ENCODE measurements around the gene CRLF1.

Gene CRLF1

GRCh38 chr19:18588611-18589379, 17.8 kb downstream of the CRLF1 start, which contains the start of gene REX1BD:
Gene REX1BD (plus strand): TSS chr19:18588798. CDS start chr19:18588802, 4 bp downstream.
- no peaks in the 10 kb centered on the region for H3K27me3 Mint-ChIP-seq
- H3K4me1 Mint-ChIP-seq (ENCODE audit: low read depth) = peaks cover 62% of the 10 kb centered on the region
- H3K9me3 Mint-ChIP-seq = no peaks in the 10 kb centered on the region
- H3K36me3 Mint-ChIP-seq (ENCODE audit: low read depth) = peaks cover 44% of the 10 kb centered on the region
- intact Hi-C loops (cut with micrococcal nuclease) = loop anchor here (2.0 to 5.0 kb wide), 4 partner anchors 16 to 259 kb away; partner anchors contain the start of gene ELL
- H3K27ac Mint-ChIP-seq = peak within 1 kb of the TSS; percentile 91
- H3K4me3 Mint-ChIP-seq = peak within 1 kb of the TSS; percentile 88

- Mint-ChIP-seq H3K27me3 (no peaks in the 10 kb centered on the region), H3K27ac (peak overlapping the region; percentile 91), H3K4me1 (ENCODE audit: low read depth) (peaks cover 55% of the 10 kb centered on the region), H3K4me3 (peak overlapping the region; percentile 88), H3K36me3 (ENCODE audit: low read depth) (peaks cover 41% of the 10 kb centered on the region), H3K9me3 (no peaks in the 10 kb centered on the region)
- intact Hi-C loops (cut with micrococcal nuclease) = loop anchor here (2.0 to 5.0 kb wide), 4 partner anchors 15 to 259 kb away; partner anchors contain the start of gene ELL
Observed at GRCh38 chr19:18587962-18588610, 18.5 kb downstream of the CRLF1 start.

DNA sequence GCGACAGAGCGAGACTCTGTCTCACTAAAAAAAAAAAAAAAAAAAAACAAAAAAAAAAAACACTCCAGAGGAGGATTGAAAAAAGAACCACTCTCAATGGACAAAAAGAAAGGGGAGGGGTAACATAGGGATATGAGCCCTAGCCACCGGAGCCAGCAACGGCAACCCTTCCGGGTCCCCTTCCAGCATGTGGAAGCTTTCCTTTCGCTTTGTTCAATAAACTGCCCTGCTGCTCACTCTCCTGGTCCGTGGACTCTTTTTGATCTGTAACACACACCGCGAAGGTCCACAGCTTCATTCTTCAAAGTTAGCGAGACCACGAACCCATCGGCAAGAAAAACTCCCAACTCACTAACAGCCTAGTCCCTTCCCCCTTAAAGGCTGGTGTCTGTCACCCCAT, 19.0 kb downstream of the CRLF1 start:
- H3K27ac Mint-ChIP-seq = peak overlapping the region; percentile 91
- intact Hi-C loops (cut with micrococcal nuclease) = loop anchor here (5.0 kb wide), 3 partner anchors 65 to 260 kb away; partner anchors contain the start of gene ELL
- peaks cover 36% of the 10 kb centered on the region for H3K36me3 Mint-ChIP-seq (ENCODE audit: low read depth)
- peak overlapping the region; percentile 88 for H3K4me3 Mint-ChIP-seq
- H3K4me1 Mint-ChIP-seq (ENCODE audit: low read depth) = peaks cover 51% of the 10 kb centered on the region
- H3K27me3 Mint-ChIP-seq = no peaks in the 10 kb centered on the region
- no peaks in the 10 kb centered on the region for H3K9me3 Mint-ChIP-seq

GRCh38 chr19:18586306-18586705, 20.3 kb downstream of the CRLF1 start:
- Mint-ChIP-seq H3K36me3 (ENCODE audit: low read depth) (peaks cover 23% of the 10 kb centered on the region), H3K9me3 (no peaks in the 10 kb centered on the region), H3K27ac (peak overlapping the region; percentile 85), H3K4me1 (ENCODE audit: low read depth) (peaks cover 51% of the 10 kb centered on the region), H3K4me3 (no peak overlapping the region), H3K27me3 (no peaks in the 10 kb centered on the region)
- intact Hi-C loops (cut with micrococcal nuclease) = loop anchor here (5.0 kb wide), 3 partner anchors 64 to 261 kb away; partner anchors contain the start of gene ELL

DNA sequence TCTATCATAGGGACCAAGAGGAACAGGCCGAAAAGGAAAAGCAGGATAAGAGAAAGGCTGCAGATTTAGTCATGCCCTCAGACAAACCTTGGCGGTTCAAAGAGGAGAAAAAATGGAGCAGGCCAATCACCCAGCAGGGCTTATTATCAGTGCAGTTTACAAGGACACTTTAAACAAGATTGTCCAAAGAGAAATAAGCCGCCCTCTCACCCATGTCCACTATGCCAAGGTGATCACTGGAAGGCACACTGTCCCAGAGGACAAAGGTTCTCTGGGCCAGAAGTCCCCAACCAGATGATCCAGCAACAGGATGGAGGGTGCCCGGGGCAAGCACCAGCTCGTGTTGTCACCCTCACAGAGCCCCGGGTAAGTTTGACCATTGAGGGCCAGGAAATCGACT, 26.3 kb downstream of the CRLF1 start:
- Mint-ChIP-seq H3K27me3 (no peaks in the 10 kb centered on the region), H3K9me3 (no peaks in the 10 kb centered on the region), H3K36me3 (ENCODE audit: low read depth) (peaks cover 26% of the 10 kb centered on the region), H3K27ac (no peak overlapping the region), H3K4me3 (no peak overlapping the region), H3K4me1 (ENCODE audit: low read depth) (peaks cover 4% of the 10 kb centered on the region)
- intact Hi-C loops (cut with micrococcal nuclease) = no loop called here

DNA sequence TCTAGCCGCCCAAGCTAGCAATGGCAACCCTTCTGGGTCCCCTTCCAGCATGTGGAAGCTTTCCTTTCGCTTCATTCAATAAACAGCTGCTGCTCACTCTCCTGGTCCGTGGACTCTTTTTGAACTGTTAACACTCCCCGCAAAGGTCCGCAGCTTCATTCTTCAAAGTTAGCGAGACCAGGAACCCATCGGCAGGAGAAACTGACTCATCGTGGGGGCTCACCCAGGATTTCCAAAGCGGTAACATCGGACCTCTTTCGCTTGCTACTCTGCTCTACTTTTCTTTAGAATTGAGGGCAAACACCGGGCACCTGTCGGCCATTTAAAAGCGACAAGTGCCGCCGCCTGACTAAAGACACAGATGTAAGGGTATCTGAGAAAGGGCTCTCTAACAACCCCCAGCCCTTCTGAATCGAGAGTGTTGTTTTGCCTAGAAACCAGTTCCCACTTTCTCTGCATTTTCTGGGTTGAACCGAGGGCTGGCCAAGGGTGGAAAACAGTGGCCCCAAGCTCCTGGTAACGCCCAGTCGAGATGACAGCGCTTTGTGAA, 29.2 kb downstream of the CRLF1 start:
- peaks cover 55% of the 10 kb centered on the region for H3K36me3 Mint-ChIP-seq (ENCODE audit: low read depth)
- no peaks in the 10 kb centered on the region for H3K27me3 Mint-ChIP-seq
- no peak overlapping the region for H3K4me3 Mint-ChIP-seq
- intact Hi-C loops (cut with micrococcal nuclease) = no loop called here
- peaks cover 16% of the 10 kb centered on the region for H3K4me1 Mint-ChIP-seq (ENCODE audit: low read depth)
- no peak overlapping the region for H3K27ac Mint-ChIP-seq
- H3K9me3 Mint-ChIP-seq = no peaks in the 10 kb centered on the region

GRCh38 chr19:18576383-18576782, 30.2 kb downstream of the CRLF1 start:
- Mint-ChIP-seq H3K36me3 (ENCODE audit: low read depth) (peaks cover 65% of the 10 kb centered on the region), H3K4me1 (ENCODE audit: low read depth) (peaks cover 22% of the 10 kb centered on the region), H3K27ac (no peak overlapping the region), H3K27me3 (no peaks in the 10 kb centered on the region), H3K9me3 (no peaks in the 10 kb centered on the region), H3K4me3 (no peak overlapping the region)
- intact Hi-C loops (cut with micrococcal nuclease) = no loop called here

DNA sequence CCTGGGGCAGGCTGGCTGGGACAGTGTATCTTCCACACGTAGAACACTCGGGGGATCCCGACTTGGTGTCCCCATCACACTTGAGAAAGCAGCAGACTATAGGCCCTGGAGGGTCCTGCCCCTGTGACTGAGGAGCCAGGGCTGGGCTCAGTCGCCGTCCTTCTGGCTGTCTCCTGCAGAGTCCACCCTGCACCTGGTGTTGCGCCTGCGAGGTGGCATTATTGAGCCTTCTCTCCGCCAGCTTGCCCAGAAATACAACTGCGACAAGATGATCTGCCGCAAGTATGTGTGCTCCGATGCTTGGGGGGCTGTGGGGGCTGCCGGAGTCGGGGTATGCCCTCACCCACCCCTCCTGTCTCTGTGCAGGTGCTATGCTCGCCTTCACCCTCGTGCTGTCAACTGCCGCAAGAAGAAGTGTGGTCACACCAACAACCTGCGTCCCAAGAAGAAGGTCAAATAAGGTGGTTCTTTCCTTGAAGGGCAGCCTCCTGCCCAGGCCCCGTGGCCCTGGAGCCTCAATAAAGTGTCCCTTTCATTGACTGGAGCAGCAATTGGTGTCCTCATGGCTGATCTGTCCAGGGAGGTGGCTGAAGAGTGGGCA, 31.8 kb downstream of the CRLF1 start:
- Mint-ChIP-seq H3K4me3 (no peak overlapping the region), H3K4me1 (ENCODE audit: low read depth) (peaks cover 25% of the 10 kb centered on the region), H3K27me3 (no peaks in the 10 kb centered on the region), H3K9me3 (no peaks in the 10 kb centered on the region), H3K36me3 (ENCODE audit: low read depth) (peaks cover 71% of the 10 kb centered on the region), H3K27ac (no peak overlapping the region)
- intact Hi-C loops (cut with micrococcal nuclease) = loop anchor here (5.0 kb wide), 1 partner anchor 97 kb away; no protein-coding TSS in a partner anchor

- intact Hi-C loops (cut with micrococcal nuclease) = loop anchor here (1.0 to 5.0 kb wide), 4 partner anchors 17 to 94 kb away; partner anchors contain the start of genes ELL, FKBP8 and REX1BD
Observed at GRCh38 chr19:18571564-18572344, 34.8 kb downstream of the CRLF1 start, which contains the start of gene UBA52. Gene UBA52 (plus strand): TSS chr19:18571857. CDS start chr19:18573301, 1,444 bp downstream.

DNA sequence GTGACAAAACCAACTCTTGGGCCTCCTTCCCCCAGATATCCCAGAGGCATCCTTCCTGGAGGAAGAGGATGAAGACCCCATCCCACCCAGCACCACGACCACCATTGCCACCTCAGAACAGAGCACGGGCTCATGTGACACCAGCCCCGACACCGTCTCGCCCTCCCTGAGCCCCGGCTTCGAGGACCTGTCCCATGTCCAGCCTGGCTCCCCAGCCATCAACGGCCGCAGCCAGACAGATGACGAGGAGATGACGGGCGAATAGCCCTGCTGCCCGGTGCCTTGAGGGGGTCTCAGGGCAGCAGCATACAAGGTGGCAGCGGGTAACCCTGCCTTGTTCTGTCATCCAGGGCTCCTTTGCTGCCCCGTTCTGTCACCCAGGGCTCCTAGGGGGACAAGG, 38.2 kb downstream of the CRLF1 start:
- peaks cover 19% of the 10 kb centered on the region for H3K4me1 Mint-ChIP-seq (ENCODE audit: low read depth)
- H3K27me3 Mint-ChIP-seq = no peaks in the 10 kb centered on the region
- no peak overlapping the region for H3K27ac Mint-ChIP-seq
- H3K4me3 Mint-ChIP-seq = no peak overlapping the region
- intact Hi-C loops (cut with micrococcal nuclease) = no loop called here
- no peaks in the 10 kb centered on the region for H3K9me3 Mint-ChIP-seq
- H3K36me3 Mint-ChIP-seq (ENCODE audit: low read depth) = peaks cover 90% of the 10 kb centered on the region

More at GRCh38 chr19:18571564-18572344, 34.8 kb downstream of the CRLF1 start, which contains the start of gene UBA52:
- Mint-ChIP-seq H3K9me3 (no peaks in the 10 kb centered on the region), H3K36me3 (ENCODE audit: low read depth) (peaks cover 90% of the 10 kb centered on the region), H3K4me3 (peak within 1 kb of the TSS; percentile 78), H3K27me3 (no peaks in the 10 kb centered on the region), H3K27ac (peak within 1 kb of the TSS; percentile 95), H3K4me1 (ENCODE audit: low read depth) (peaks cover 25% of the 10 kb centered on the region)

DNA sequence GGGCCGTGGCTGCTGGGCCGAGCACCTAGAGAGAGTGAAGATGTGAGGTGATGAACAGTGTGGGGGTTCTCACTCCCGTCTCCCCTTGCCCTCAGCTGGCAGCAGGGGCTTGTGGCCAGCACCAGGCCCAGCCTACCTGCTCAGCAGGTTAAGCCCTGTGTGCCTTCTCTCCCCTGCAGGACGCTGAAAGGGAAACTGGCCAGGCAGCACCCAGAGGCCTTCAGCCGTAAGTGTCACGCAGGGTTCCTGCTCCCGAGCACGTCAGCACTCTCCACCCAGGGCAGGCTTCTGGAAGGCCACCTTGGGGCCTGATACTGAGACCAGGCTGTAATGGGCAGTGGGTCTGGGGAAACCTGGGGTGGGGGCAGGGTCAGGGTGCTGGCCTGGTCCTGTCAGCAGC, 39.6 kb downstream of the CRLF1 start:
- Mint-ChIP-seq H3K4me1 (ENCODE audit: low read depth) (peaks cover 7% of the 10 kb centered on the region), H3K27me3 (no peaks in the 10 kb centered on the region), H3K9me3 (no peaks in the 10 kb centered on the region), H3K4me3 (no peak overlapping the region), H3K36me3 (ENCODE audit: low read depth) (peaks cover 90% of the 10 kb centered on the region), H3K27ac (no peak overlapping the region)
- intact Hi-C loops (cut with micrococcal nuclease) = no loop called here

DNA sequence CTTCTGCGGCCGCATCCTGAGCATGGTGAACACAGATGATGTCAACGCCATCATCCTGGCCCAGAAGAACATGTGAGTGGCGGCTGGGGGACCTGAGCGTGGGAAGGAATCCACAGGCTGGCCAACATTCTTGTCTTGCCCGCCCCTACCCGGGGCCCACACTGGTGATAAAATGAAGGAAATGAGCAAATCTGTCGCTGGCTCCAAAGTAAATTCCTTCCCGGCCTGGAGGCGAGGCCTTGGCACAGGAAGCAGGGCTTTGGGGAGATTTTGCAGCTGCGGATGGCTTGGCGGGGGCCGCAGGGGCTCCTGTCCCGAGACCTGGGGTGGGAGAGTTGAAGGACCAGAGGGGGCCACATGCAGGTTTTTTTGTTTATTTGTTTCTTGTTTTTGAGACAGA, 44.5 kb downstream of the CRLF1 start:
- H3K27me3 Mint-ChIP-seq = no peaks in the 10 kb centered on the region
- intact Hi-C loops (cut with micrococcal nuclease) = no loop called here
- peaks cover 78% of the 10 kb centered on the region for H3K36me3 Mint-ChIP-seq (ENCODE audit: low read depth)
- H3K4me1 Mint-ChIP-seq (ENCODE audit: low read depth) = peaks cover 24% of the 10 kb centered on the region
- H3K4me3 Mint-ChIP-seq = no peak overlapping the region
- H3K27ac Mint-ChIP-seq = no peak overlapping the region
- H3K9me3 Mint-ChIP-seq = no peaks in the 10 kb centered on the region

GRCh38 chr19:18559685-18560084, 46.9 kb downstream of the CRLF1 start:
- Mint-ChIP-seq H3K36me3 (ENCODE audit: low read depth) (peaks cover 54% of the 10 kb centered on the region), H3K27me3 (no peaks in the 10 kb centered on the region), H3K4me3 (no peak overlapping the region), H3K4me1 (ENCODE audit: low read depth) (peaks cover 24% of the 10 kb centered on the region), H3K9me3 (no peaks in the 10 kb centered on the region), H3K27ac (peak overlapping the region; percentile 31)
- intact Hi-C loops (cut with micrococcal nuclease) = no loop called here
